Activated T-cell treated with anti-CD3 and anti-CD28 coated beads, Interleukin-2, amount 50 U/mL, for 48 hours (primary cell): ENCODE measurements around the gene NAA35.
"Not testable (repeated sequence)": the region's sequence is repeated elsewhere in the genome, so short reads cannot be mapped to it uniquely, and the experiment has no call there.

Source experiments
- DNase-seq, 2 experiments: peaks; one replicate each; pipeline ENCODE4 v3.0.0-alpha.2; 2020

The NAA35 gene

DNA sequence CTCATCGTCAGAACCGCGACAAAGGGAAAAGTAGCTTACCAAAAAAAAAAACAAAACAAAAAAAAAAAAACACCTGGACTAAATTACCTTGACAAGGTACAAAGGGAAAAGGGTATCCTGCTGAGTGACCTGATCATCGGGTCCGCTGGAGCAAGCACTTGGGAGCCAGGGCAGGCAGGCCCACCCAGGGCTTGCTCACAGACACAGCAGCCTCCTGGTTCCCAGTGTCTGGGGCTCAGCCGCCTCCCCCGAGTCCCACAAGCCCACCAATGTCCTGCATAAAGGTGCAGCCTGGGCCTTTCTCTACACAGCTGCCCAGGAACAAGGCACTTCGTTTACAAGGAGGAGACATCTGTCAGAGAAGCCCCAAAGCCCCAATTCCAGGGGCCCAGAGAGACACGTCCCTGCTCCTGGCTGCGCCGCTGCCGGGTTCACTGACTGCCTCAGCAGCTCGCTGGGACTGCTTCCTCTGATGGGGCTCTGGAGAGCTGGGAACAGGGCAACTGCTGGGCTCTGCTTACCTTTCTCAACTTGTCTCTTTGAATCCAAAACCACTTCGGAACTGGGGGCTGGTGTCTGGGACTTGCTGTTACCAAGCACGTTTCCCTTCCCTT, 95.0 kb downstream of the NAA35 start:
- no peak for DNase-seq

GRCh38 chr9:86036555-86036954, 95.6 kb downstream of the NAA35 start:
- no peak for DNase-seq

GRCh38 chr9:86039991-86040860, 99.3 kb downstream of the NAA35 start:
- DNase-seq, result no peak

DNA sequence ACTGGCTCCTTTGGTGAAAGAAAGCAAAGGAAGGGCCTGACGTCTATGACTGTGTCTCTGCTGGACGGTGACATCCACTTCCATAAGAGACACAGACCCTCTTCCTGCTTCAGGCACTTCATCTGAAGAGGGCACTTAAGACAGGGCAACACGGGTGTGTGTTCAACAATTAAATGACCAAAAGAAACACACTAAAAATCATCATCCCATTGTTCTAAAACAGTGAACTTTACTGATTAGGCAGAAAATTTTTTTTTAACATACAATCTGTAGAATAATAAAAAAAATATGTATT, 99.9 kb downstream of the NAA35 start:
- DNase-seq, result no peak

DNA sequence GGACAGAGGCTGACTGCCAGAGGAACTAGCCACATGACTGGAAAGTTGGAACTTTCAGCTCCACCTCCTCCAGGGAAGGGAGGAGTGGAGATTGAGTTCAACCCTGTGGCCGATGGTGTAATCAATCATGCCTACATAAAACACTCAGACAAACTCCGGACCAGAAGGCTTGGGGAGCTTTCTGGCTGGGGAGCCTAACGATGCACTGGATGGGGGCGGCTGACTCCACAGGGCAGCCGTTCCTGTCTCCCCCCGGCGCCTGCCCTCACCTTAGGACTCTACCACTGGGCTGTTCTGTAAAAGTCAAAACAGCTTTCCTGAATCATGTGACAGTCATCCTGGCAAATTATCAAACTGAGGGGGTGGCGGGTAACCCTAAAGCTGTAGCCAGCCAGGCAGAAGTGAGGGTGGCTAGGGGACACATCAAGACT, 100.4 kb downstream of the NAA35 start:
- DNase-seq, result no peak

DNA sequence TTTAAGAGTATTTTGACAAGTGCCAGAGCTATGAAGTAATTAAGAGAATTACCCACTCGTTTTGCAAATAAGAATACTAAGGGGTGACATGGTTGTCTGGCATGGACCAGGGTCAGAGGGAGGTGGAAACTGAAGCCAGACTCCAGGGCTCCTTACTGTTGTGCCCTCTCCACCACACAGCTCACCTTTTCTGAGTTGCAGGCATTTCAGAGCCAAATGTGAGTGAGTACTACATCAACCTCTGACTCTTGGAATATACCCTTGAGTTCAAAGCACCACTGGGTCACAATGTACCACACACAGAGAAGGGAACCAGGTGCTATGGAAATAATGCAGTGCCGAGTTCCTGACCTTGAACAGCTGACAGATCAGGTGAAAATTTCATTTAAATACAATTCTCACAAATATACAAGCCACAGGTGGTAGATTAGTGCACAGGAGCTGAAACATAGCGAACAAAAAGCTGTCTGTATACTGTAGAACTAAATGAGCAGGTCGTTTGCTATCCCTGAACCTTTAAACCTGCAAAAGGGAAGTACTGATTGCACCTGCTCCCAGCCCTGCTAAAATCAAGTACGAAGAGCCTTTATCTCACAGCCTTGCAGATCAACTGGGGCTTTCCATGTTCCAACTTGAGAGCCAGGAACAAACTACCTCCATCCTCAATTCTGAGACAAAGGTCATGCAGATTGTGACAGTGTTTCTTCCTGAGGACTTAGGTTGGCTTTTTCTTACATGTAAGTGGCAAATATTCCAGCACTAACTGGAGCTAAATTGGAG, 101.4 kb downstream of the NAA35 start:
- DNase-seq, result no peak

DNA sequence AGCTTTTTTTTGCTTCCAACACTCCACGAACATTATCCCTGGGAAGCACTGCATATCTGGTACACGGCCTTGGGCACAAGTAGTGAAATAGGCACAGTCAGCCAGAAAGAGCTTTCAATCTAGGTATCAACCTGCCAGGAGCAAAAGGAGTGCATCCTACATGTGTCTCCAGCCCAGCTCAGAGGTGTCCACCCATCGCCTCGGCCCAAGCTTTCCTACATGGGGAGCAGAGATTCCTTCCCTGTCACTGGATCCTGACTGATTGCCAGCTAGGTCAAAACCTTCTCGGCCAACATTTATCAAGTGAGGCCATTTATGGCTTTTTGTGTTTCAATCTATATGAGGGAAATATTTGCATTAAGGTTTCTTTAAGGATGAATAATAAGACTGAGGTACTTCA, 102.6 kb downstream of the NAA35 start:
- no peak for DNase-seq

- no peak for DNase-seq
Observed at GRCh38 chr9:86043999-86044398, 103.1 kb downstream of the NAA35 start.

DNA sequence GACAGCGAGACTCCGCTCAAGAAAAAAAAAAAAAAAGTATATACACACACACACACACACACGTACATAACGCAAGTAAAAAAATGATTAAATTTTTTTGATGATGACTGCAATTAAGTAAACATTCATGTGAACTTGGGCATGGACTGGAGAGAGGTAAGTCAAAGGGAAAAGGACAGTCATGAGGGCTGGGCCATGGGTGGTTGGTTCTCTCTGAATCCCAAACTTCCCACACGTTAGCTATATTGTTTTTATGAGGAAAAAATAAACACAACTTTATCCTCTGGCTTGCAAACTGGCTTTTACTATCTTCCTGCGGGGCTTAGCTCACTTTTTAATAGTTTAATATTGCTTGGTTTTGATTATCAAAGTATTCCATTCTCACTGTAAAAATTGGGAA, 104.7 kb downstream of the NAA35 start:
- DNase-seq, result no peak

GRCh38 chr9:86046071-86046636, 105.2 kb downstream of the NAA35 start:
- no peak for DNase-seq

GRCh38 chr9:86046930-86047341, 106.0 kb downstream of the NAA35 start:
- DNase-seq, result no peak

DNA sequence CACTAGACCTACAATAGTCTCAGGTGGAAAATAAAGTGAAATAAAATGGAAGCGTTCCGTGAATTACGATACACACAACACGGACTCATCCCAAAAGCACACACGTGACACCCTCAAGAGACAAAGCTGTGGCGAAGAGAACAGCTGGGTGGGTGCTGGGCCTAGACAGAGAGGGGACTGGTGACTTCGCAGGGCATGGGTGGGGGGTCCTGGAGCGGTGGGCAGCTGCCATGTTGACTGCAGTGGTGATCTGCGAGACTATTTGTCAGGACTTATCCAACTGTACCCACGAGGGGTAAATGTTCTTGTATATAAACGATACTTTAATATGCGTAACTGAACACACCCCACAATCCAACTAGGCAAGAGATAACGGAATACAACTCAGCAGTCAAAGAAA, 106.4 kb downstream of the NAA35 start:
- no peak for DNase-seq

GRCh38 chr9:86048018-86048742, 107.2 kb downstream of the NAA35 start:
- DNase-seq, result not testable (repeated sequence)

DNA sequence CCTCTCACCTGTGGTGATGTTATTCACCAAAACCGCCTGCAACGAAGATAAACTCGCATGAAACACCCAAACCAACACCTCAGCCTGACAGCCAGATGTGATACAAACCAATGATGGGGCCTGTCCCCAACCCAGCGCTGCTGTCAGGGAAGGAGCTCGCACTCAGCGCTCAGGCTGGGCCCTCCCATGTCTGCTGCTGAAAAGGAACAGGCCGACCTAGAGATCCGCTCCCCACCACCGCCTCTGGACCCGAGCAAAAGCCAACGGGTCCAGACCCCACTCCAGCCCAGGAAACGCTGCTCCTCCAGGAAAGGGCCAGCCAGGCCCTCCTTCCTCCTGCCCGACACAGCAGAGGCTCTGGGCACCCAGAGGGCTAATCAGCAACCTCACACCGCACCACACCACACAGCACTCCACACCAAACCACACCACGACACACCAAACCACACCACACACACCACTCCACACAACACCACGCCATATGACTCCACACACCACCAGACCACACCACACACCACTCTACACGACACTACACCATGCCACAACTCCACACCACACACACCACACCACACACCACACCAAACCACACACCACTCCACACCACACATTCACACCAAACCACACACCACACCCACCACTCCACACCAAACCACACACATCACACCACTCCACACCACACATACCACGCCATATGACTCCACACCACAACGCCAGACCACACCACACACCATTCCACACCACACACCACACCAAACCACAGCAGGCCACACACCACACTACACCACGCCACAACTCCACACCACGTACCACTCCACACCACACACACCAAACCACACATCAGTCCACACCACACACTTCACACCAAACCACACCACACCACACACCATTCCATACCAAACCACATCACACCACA, 111.9 kb downstream of the NAA35 start:
- no peak for DNase-seq

DNA sequence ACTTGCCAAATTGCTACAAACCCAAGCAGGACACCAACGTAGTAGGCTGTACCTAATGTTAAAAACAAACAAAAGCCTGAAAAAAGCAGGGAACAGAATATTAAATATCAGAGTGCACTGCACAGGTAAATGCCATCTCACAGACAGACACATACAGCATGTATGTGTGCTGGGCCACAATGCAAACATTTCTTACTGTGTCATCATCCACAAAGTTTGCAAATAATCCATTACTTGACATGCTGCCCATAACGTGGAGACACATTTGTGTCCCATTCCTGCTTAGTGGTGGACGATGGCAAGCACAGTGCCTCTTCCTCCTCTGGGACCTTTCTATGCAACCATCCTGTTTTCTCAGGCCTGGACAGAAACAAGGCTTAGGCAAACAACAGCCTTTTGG, 113.7 kb downstream of the NAA35 start:
- DNase-seq, result no peak

GRCh38 chr9:86057491-86057890, 116.5 kb downstream of the NAA35 start:
- no peak for DNase-seq

DNA sequence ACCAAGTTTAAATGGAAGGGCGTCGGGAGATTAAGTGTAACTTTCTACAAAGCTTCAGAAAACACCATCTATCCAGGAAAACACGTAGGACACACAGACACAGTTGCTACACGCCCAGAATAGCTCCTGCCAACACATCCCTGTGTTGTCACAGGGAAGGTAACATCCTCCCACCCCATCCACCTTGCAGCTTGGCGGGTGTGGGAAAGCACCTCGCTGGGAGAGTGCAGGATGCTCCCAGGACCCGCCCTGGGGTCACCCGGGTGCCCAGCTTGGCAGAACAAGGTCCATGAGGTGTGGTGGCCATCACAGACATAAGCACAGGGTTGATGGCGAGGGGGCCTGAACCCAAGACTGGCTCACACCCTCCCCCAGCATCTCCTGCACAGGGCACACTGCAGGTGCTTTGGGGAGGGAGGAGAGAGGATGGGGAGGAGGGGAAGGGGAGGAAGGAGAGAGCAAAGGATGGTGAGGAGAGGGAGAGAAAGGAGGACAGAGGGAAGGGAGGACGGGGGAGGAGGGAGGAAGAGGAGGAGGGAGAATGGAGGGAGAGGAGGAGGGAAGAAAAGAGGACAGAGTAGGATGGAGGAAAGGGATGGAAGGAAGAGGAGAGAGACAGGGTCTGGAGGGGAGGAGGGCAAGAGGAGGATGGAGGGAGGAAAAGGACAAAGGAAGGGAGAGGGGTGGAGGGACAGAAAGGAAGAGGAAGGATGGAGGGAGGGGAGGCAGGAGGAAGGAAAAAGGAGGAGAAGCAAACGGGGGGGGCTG, 121.2 kb downstream of the NAA35 start:
- no peak for DNase-seq

- no peak for DNase-seq
Observed at GRCh38 chr9:86062845-86063693, 122.1 kb downstream of the NAA35 start.

- DNase-seq, result no peak
Observed at GRCh38 chr9:86064220-86064619, 123.3 kb downstream of the NAA35 start.
